ENCODE measurements around the gene NXNL1. TPM values are rescaled to one million over a fixed set of nuclear protein-coding genes. Genes with fewer than 3 reads are reported as not detected.
"Not testable (repeated sequence)": the region's sequence is repeated elsewhere in the genome, so short reads cannot be mapped to it uniquely, and the experiment has no call there.

NXNL1 gene
- total RNA-seq, 1 experiment from 2014 or later: not detected

DNA sequence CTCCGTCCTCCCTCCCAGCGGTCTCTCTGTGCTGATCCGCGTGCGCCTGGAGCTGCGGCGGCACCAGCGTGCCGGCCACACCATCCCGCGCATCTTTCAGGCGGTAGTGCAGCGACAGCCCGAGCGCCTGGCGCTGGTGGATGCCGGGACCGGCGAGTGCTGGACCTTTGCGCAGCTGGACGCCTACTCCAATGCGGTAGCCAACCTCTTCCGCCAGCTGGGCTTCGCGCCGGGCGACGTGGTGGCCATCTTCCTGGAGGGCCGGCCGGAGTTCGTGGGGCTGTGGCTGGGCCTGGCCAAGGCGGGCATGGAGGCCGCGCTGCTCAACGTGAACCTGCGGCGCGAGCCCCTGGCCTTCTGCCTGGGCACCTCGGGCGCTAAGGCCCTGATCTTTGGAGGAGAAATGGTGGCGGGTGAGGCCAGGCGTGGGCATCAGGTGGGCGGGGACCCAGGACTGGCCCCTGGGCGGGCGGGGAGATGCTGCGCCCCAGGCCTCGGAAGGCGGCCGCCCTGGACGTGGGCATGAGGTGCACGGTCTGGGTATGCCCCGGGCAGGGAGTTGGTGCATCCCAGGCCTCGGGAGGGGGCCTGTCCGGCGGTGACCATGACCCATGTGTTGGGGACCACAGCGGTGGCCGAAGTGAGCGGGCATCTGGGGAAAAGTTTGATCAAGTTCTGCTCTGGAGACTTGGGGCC is 26.0 kb upstream of the NXNL1 start:
- DNase-seq (ENCODE audit: low spot score): no peak

DNA sequence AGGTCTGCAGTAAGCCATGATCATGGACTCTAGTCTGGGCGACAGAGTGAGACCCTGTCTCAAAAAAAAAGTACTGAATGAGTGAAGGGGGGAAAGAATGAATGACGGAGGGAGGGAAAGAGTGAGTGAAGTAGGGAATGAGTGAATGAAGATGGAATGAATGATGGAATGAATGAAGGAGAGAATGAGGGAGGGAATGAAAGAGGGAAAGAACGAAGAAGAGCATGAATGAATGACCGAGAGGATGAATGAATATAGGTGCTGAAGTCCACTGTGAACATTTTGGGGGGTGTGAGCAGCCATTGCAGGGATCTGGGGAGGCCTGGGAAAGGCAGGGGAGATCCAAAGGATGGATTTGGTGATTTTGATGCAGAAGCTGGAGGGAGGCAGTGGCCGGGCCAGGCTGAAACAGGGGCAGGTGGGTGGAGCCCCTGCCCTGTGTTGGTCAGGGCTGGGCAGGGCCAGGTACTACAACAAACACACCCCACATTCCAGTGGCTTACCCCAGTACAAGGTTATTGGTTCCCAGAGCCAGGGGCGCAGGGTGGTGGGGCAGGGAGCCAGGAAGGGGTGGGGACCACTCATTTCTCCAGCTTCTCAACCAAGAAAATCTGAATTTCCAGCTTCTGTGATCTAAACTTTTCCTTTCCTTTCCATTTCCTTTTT is 23.9 kb upstream of the NXNL1 start:
- no peak for DNase-seq (ENCODE audit: low spot score)

DNA sequence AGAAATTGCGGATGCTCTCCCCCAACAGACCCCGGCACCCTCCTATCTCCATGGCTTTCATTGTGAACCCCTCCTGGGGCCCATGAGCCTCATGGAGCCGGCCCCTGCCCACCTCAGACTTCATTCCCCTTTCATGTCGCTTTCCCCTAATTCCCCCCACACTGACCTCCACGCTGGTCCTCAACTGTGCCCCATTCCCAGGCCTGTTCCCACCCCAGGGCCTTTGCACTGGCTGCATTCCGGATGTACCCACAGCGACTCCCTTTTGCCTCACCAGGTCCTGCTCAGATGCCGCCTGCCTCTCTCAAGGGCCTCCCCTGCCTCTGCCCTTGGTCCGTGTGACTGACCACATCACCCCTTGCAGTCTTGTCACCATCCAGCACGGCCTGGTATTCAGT is 22.9 kb upstream of the NXNL1 start:
- no peak for DNase-seq (ENCODE audit: low spot score)

GRCh38 chr19:17482877-17483604 is 22.3 kb upstream of the NXNL1 start:
- no peak for DNase-seq (ENCODE audit: low spot score)

GRCh38 chr19:17481986-17482385 is 21.3 kb upstream of the NXNL1 start:
- no peak for DNase-seq (ENCODE audit: low spot score)

- DNase-seq (ENCODE audit: low spot score): peak; percentile 57
These were observed 18.6 kb upstream of the NXNL1 start for GRCh38 chr19:17479325-17479791.

DNA sequence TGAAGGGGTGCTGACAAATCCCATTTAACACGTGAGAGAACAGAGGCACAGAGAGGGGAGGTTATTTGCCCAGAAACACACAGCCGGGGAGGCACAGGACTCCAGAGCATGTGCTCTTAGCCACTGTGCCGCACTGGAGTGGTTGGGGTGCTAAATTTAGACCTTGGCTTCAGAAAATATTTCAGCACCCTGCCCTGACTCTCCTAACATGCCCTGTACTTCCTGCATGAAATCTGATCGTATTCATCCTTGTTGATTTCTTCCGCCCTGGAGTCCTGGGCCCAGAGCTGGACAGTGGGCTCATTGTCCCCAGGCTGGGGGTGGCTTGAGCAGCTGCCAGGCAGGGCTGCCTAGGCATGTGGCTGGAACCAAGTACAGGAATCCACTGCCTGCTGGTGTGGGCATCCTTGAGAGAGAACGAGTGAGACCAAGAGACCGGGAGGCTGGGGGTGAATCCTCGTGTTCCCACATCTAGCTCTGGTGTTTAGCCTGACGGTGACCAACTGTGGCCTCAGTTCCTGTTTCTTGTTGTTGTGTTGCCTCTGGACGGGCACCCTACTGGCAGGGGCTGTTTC is 14.9 kb upstream of the NXNL1 start:
- DNase-seq (ENCODE audit: low spot score): peak; percentile 79

DNA sequence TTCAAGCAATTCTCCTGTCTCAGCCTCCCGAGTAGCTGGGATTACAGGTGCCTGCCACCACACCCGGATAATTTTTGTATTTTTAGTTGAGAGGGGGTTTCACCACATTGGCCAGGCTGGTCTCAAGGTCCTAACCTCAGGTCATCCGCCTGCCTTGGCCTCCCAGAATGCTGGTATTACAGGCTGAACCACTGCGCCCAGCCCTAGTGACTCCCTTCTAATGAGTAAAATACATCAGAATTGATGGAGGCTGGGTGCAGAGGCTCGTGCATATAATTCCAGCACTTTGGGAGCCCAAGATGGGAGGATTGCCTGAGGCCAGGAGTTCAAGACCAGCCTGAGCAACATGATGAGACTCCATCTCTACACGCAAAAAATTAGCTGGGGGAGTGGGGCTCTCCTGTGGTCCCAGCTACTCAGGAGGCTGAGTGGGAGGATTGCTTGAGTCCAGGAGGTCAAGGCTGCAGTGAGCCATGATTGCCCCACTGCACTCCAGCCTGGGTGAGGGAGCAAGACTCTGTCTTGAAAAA is 14.3 kb upstream of the NXNL1 start:
- not testable (repeated sequence) for DNase-seq (ENCODE audit: low spot score)

GRCh38 chr19:17473041-17473440 is 12.3 kb upstream of the NXNL1 start:
- DNase-seq (ENCODE audit: low spot score): peak; percentile 90

DNA sequence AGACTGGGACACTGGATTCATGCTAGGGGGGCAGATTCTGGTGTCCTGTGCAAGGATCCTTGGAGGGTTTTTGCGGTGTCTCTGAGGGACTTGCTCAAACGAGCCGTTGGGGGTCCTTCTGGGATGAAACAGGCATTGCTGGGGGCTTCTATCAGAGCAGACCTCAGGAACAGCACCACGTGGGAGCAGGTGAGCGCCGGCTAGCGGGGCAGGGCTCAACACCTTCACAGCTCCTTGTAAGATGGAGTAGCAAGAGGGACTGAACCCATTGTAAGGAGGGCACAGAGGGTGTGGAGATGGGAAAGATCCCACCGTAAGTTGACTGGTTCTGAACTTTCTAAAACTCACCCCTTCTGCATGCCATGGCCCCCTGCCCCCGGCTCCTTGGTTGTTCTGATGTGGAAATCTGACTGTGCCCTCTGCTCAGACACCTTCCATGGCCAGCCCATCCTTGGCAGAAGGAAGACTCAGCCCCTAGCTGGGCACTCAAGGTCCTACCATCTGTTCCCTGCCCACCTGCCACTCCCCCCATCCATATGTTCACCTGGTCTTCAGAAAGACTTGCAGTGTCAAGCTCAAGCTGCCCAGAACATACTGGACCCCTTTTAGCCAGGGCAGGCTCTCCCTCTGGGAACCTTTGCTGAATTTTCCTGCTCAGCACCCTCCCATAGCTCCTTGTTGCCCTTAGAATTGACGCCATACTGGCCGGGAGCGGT is 10.8 kb upstream of the NXNL1 start:
- DNase-seq (ENCODE audit: low spot score): no peak

DNA sequence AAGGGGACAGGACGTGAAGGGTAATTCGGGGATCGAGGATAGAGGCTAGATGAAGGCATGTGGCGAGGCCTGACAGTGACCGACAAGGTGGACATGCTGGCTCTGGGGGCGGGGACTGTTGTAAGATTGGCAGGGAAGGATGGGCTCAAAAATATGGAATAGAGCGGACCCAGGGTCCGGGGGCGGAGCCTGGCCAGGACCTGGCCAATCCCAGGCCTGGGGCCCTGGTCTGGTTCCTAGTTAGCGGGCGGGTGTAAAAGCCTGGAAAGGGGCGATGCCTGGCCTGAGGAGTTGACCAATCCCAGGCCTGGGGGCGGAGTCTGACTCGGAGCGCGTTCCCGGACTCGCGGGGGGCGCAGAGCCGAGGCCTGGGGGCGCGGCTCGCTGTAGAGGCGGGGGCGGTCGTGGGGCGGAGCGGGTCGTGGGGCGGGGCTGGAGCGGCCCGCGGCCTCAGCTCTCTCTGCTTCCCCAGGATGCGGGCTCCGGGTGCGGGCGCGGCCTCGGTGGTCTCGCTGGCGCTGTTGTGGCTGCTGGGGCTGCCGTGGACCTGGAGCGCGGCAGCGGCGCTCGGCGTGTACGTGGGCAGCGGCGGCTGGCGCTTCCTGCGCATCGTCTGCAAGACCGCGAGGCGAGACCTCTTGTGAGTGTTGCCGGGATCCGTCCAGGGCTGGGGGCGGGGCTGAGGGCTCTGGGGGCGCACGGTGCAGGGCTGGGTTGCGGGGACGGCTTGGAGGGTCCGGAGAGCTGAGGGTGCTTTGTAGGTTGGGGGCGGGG is 9.5 kb upstream of the NXNL1 start, which contains the start of gene SLC27A1:
Gene SLC27A1 (plus strand): TSS at position 457 of the 774 bp plus-strand sequence. CDS start 17 bp downstream, at position 474.
- peak; percentile 99 for DNase-seq (ENCODE audit: low spot score)

- peak; percentile 89 for DNase-seq (ENCODE audit: low spot score)
These were observed 8.8 kb upstream of the NXNL1 start for GRCh38 chr19:17469481-17470067.

DNA sequence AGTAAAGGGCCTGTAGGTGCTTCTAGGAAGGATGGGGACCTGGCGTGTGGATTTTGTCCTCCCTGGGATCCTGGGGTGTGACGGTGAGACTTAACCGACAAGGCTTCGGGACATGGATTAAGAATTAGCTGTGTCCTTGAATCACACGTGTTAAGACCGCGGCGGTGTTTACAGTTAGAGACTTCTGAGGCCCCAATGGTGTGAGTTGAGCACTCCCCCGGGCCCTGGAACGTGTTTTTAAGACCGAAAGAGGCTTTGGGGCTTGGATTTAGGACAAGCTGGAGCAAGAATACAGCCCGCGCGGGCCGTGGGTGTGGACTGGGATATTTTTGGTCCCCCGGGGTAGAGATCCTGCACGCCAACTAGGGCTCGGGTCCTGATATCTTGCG is 8.4 kb upstream of the NXNL1 start:
- no peak for DNase-seq (ENCODE audit: low spot score)

DNA sequence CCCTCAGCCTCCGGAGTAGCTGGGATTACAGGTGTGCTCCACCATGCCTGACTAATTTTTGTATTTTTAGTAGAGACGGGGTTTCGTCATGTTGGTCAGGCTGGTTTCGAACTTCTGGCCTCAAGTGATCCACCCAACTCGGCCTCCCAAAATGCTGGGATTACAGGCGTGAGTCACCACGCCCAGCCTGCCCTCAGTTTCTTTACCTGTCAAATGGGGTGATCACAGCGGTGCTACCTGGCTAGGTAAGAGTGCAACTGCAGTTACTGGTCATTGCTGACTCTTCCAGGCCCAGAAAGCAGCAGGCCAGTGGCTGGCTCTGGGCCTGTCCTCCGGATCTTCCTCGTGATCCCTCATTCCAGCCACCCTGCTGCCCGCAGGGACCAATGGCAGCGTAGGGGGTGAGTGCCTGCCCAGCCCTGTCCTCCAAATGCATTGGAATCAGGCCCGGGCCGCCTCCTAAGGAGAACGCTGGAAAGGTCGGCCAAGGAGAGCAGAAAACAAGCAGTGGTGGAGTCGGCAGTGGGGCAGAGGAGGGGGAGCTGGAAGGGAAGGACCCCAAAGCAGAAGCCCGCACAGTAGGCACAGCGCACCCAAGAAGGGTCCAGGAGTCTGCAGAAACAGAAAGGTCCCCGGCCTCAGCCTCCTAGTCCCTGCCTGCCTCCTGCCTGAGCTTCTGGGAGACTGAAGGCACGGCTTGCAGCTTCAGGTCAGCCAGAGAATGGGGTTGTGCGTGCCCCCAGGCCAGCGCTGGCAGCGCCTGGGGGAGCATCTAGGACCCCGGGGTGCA is 7.8 kb upstream of the NXNL1 start:
- DNase-seq (ENCODE audit: low spot score): no peak

- no peak for DNase-seq (ENCODE audit: low spot score)
These were observed 7.0 kb upstream of the NXNL1 start for GRCh38 chr19:17467471-17468301.

DNA sequence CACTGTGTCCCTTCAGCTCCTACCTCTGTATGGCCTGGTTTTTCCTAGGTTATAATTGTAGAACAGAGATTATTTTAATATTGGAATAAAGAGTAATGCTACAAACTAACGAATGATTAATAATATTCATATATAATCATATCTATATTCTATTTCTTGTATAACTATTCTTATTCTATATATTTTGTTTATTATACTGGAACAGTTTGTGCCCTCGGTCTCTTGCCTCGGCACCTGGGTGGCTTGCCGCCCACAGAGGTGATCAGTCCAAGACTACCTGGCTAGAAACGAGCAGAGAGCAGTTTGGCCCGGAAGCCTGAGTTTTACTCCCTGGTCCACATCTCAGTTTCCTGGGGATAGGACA is 5.7 kb upstream of the NXNL1 start:
- DNase-seq (ENCODE audit: low spot score): no peak

GRCh38 chr19:17458970-17459369 is 1.8 kb downstream of the NXNL1 start:
- no peak for DNase-seq (ENCODE audit: low spot score)

- no peak for DNase-seq (ENCODE audit: low spot score)
These were observed 3.1 kb downstream of the NXNL1 start for GRCh38 chr19:17457616-17458015.

- no peak for DNase-seq (ENCODE audit: low spot score)
These were observed 4.6 kb downstream of the NXNL1 start for GRCh38 chr19:17456127-17456526.
